GM21529 (cell line): Measurements from ENCODE around the gene IFNA6.
A peak's percentile ranks its signal among the peaks of the same experiment; 100 is the strongest.
"Not testable (repeated sequence)": the region's sequence is repeated elsewhere in the genome, so short reads cannot be mapped to it uniquely, and the experiment has no call there.

Experiments used
- ATAC-seq: cut with Tn5 transposase; IDR thresholded peaks from one replicate; pipeline ENCODE4 v1.9.1; 2021; ENCODE audit not compliant: unreplicated experiment

IFNA6 gene

GRCh38 chr9:21350787-21351186 is at the start of gene IFNA6:
Gene IFNA6, minus strand, starts transcription at chr9:21350887. Its CDS starts 0 bp downstream, at chr9:21350887.
- ATAC-seq = no peak

DNA sequence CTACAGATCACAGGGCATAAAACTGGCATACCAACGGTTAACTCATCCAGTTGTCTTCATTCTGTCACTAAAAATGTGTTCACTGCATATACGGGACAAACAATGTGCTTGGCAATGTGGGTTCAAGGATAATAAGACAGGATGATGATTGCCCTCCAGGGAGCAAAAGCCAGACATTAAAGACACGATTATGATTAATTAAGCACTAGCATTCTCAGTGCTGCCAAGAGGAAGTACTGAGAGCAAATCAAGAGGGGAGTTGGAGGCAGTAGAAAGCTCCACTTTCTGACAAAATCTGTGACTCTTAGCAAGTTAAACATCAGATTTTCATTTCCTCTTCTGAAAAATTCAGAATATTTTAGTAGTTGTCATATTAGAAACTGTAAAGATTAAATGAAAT is 49.3 kb upstream of the IFNA6 start:
- no peak for ATAC-seq

DNA sequence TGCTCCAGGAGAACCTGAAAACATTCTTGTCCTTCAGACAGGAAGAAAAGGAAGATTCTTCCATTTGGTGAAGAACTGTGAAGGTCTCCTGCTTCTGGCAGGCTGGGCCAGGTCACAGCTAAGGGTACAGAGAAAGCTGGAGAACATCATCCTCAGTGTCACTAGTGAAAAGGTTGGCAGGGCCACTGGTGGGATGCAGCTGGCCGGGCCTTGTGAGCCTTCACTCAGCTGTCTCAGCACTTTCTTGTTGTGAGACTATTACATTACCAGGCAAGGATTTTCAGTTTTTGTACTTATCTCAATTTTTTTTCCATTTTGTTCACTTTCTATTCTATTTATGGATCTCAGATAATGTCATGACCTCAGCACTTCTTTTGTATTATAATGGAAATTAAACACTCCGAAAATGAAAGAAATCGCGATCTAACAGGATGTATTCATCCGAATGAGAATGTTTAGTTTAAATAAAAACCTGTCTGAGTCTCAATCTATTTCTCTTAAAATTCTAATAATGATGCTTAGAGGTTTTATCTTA is 48.3 kb upstream of the IFNA6 start:
- ATAC-seq = no peak

- peak; percentile 76 for ATAC-seq
Observed at GRCh38 chr9:21395778-21396717, 45.4 kb upstream of the IFNA6 start.

- peak; percentile 82 for ATAC-seq
Observed at GRCh38 chr9:21392270-21392669, 41.6 kb upstream of the IFNA6 start.

- no peak for ATAC-seq
Observed at GRCh38 chr9:21385131-21385670, 34.5 kb upstream of the IFNA6 start, which contains the start of gene IFNA2. Gene IFNA2, minus strand, starts transcription at chr9:21385398. Its CDS starts 69 bp downstream, at chr9:21385329.

GRCh38 chr9:21383627-21384026 is 32.9 kb upstream of the IFNA6 start:
- no peak for ATAC-seq

DNA sequence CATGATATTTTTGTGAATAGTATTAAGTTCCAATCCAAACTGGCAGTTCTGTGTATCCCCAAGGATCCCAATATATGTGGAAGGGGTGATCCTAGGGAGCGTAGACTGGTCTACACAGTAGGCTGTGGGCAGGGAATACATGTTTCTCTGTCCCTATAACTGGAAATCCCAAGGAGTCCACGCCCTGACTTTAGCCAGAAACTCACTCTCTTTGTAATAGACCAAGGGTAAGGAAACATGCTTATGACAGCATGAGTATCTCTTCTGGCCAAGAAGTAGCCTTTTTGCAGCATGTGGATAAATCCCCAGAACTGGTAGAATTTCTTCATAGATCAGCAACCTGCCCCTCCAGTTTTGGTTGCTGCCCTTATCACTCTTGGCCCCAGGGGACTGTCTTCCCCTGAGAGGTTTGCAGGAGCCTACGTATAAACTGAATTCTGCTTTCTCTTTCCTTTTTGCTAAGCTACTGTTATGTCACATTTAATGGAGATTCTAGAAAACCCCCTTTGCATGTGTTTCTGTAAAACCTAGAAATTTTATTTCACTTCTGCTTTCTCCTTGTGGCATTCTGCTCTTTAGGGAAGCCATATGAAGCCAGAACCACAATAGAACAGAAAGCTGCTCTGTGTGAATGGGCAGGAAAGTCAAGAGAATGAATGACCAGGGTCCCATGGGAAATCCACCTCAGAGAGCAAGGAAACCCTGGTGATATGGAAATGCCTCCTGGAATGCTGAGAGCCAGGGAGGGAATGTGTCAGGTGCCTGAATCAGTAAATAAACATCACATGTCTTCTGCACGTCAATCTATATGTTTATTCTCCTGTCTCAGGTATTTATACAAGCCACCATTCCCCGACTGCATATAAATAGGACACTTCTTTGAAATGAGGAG is 31.0 kb upstream of the IFNA6 start:
- ATAC-seq = peak; percentile 97

GRCh38 chr9:21371467-21371866 is 20.8 kb upstream of the IFNA6 start:
- not testable (repeated sequence) for ATAC-seq

GRCh38 chr9:21367957-21368356 is 17.3 kb upstream of the IFNA6 start, which contains the start of gene IFNA13:
Gene IFNA13, minus strand, starts transcription at chr9:21368057. Its CDS starts 47 bp downstream, at chr9:21368010.
- ATAC-seq = no peak

DNA sequence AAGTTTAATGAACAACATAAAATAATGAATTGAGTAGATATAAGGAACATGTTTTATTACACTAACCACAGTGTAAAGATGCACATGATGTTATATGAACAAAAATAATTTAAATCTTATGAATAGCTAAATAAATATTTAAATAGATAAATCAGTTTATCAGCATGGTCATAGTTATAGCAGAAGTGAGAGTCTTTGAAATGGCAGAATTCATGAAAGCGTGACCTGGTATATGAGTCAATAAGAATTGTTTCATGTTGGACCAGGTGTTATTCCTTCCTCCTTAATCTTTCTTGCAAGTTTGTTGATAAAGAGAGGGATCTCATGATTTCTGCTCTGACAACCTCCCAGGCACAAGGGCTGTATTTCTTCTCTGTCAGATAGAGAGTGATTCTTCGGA is 16.5 kb upstream of the IFNA6 start:
- ATAC-seq = peak; percentile 91

DNA sequence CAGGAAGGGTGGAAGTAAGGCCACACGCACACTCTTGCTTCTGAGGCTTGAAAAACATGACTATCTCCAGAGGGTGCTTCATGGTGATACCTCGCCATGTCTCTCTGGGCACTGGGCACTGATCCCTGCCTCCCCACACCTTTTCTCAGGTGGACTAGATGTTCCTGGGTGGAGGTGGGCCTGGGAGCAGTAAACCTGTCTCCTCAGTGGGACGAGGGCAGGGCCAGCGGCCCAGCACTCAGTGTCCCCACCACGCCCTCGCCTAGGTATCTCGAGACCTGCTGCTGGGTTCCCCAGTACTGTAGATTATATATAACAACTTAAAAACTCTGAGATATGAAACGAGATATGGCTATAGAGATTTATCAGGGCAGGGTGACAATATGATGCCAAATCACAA is 11.6 kb upstream of the IFNA6 start:
- no peak for ATAC-seq

- peak; percentile 92 for ATAC-seq
Observed at GRCh38 chr9:21357479-21358460, 7.1 kb upstream of the IFNA6 start.

GRCh38 chr9:21348430-21348970 is 2.2 kb downstream of the IFNA6 start:
- ATAC-seq = no peak

DNA sequence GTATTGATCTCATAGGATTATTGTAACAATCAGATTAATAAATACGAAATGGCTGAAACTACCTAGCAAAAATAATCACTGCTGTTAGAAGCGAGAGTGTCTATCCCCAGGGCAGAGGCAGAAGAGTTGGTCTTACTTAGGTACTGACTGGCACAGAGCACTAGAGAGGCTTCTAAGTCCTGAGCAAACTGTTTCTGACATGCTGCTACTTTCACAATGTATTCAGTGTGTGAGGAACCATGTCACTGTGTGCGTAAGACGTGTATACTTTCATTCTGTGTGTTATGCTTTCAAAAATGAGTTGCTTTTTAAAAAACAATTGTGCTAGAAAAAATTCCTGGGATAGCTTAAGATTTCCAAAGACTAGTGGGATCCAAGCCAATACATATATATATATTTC is 10.0 kb downstream of the IFNA6 start:
- no peak for ATAC-seq

DNA sequence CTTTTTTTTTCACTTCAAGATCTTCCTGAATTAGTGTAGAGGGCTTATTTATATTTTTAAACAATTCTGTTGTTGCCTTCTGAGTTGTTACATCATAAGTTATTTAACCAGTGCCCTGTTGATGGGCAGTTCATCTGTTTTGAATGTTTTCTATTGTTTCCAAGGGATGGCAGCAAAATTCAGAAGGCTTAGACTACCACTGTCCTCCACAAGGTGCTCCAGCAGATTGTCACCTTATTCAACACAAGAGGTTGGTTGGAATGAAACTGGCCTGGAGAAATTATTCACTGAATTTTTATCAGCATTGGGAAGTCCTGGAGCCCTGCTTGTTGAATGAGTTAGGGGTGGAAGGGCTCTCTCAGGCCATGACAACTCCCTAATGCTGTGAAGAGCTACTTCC is 14.2 kb downstream of the IFNA6 start:
- ATAC-seq = no peak

GRCh38 chr9:21334701-21335632 is 15.7 kb downstream of the IFNA6 start, which contains the start of gene KLHL9:
Gene KLHL9, minus strand, starts transcription at chr9:21335404. Its CDS starts 545 bp downstream, at chr9:21334859.
- peak; percentile 90 for ATAC-seq

DNA sequence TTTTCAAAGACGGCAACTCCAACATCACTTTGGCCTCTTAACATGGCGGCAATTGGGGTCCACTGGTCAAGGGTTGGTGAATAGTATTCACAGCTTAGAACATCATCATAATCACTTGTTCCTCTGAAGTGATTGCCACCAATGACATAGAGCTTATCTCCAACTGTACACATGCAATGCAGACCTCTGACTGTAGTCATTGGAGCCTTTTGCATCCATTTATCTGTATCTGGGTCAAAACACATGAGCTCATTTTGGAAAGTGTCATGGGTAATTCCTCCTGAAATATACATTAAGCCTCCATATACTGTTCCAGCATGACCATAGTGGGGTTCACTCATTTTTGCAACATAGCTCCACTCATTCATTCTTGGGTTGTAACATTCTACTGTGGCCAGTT is 17.5 kb downstream of the IFNA6 start:
- ATAC-seq = no peak
